ENCODE results near the gene LHCGR.

GRCh38 chr2:48691935-48692691 lies 63.4 kb downstream of the LHCGR start:
- TF ChIP-seq CTCF (IDR thresholded peaks at IDR 0.05) (no peak), POLR2A (IDR thresholded peaks at IDR 0.05) (no peak)

Data from lower leg skin (tissue), 3 donors.